Progenitor cell of endocrine pancreas (in vitro differentiated cells): ENCODE measurements around the gene GAB2. TPM values are rescaled to one million over a fixed set of nuclear protein-coding genes. Genes with fewer than 3 reads are reported as not detected.

Source experiments
- DNase-seq: peaks from one replicate; pipeline ENCODE4 v3.0.0; 2021; ENCODE audit warnings: low spot score; ENCODE audit not compliant: unreplicated experiment
- H3K27ac Mint-ChIP-seq: 2 replicates; pipeline ENCODE4 v1.8.0; 2021; ENCODE audit warnings: mild to moderate bottlenecking, moderate library complexity, mixed read lengths
- H3K27me3 Mint-ChIP-seq: 2 replicates; pipeline ENCODE4 v1.8.0; 2021; ENCODE audit warnings: mixed read lengths
- H3K36me3 Mint-ChIP-seq: 2 replicates; pipeline ENCODE4 v1.8.0; 2022; ENCODE audit warnings: mixed read lengths; ENCODE audit not compliant: insufficient read depth
- H3K4me1 Mint-ChIP-seq: 2 replicates; pipeline ENCODE4 v1.8.0; 2021; ENCODE audit warnings: low read depth, mixed read lengths
- H3K4me3 Mint-ChIP-seq: 2 replicates; pipeline ENCODE4 v1.8.0; 2021; ENCODE audit warnings: low read depth, mild to moderate bottlenecking, moderate library complexity, mixed read lengths
- H3K9me3 Mint-ChIP-seq: 2 replicates; pipeline ENCODE4 v1.8.0; 2021; ENCODE audit warnings: low read depth, mixed read lengths
- total RNA-seq: library from RNA; stranded (reverse); gene quantifications from 2 replicates; pipeline ENCODE4 v1.2.1, GENCODE V29; 2021
- TF ChIP-seq, protein P1 (sequence below): fragments of 200-600 bp; sonication (generic); IDR thresholded peaks from one replicate; pipeline ENCODE4 v1.5.0; 2021; ENCODE audit warnings: antibody characterized with exemption, mild to moderate bottlenecking; ENCODE audit not compliant: unreplicated experiment

Gene GAB2
- total RNA-seq, 1 donor from 2014 or later, result 37.6 TPM

DNA sequence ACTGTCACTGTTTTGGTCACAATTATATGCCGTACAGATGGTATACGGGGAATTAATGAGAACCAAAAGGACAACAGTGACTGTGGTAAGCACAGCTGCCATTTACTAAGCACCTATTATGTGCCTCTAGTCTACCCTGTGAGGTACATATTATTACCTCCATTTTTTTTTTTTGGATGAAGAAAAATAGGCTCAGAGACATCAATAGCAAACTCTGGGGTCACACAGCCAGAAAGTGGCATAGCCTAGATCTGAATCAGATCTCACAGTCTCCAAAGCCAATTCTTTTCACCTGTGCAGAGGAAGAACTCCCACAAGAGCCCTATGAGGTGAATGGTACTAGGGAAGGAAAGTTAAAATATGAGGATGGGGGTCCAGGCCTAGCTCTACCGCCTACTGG lies 160.0 kb downstream of the GAB2 start:
- DNase-seq, result no peak
- H3K4me3 Mint-ChIP-seq, result no peak overlapping the region
- peaks cover 1% of the 10 kb centered on the region for H3K36me3 Mint-ChIP-seq
- TF ChIP-seq, protein P1, sequence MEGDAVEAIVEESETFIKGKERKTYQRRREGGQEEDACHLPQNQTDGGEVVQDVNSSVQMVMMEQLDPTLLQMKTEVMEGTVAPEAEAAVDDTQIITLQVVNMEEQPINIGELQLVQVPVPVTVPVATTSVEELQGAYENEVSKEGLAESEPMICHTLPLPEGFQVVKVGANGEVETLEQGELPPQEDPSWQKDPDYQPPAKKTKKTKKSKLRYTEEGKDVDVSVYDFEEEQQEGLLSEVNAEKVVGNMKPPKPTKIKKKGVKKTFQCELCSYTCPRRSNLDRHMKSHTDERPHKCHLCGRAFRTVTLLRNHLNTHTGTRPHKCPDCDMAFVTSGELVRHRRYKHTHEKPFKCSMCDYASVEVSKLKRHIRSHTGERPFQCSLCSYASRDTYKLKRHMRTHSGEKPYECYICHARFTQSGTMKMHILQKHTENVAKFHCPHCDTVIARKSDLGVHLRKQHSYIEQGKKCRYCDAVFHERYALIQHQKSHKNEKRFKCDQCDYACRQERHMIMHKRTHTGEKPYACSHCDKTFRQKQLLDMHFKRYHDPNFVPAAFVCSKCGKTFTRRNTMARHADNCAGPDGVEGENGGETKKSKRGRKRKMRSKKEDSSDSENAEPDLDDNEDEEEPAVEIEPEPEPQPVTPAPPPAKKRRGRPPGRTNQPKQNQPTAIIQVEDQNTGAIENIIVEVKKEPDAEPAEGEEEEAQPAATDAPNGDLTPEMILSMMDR, result no peak
- H3K4me1 Mint-ChIP-seq, result peaks cover 4% of the 10 kb centered on the region
- no peak overlapping the region for H3K27ac Mint-ChIP-seq
- H3K9me3 Mint-ChIP-seq, result no peaks in the 10 kb centered on the region
- no peaks in the 10 kb centered on the region for H3K27me3 Mint-ChIP-seq

DNA sequence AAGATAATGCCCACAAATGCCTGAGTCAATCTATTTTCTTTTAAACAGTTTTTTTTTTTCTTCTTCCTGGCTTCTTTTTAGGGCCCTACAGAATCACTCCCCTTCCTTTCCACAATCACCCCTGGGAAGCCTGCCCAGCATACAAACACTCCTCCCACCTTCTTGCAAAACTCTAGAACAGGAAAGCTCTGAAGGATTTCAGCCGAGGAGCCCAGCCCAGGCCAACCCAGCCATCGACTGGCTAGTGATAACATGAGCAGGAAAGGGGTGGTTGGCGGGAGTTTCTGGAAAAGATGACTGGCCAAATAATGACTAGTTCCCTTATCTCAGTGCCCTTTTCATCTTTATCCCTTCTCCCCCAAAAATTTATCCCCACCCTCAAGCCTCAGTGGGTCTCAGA lies 160.7 kb downstream of the GAB2 start:
- no peak overlapping the region for H3K4me3 Mint-ChIP-seq
- H3K27ac Mint-ChIP-seq, result no peak overlapping the region
- H3K4me1 Mint-ChIP-seq, result peaks cover 6% of the 10 kb centered on the region
- no peaks in the 10 kb centered on the region for H3K27me3 Mint-ChIP-seq
- H3K9me3 Mint-ChIP-seq, result no peaks in the 10 kb centered on the region
- no peak for DNase-seq
- TF ChIP-seq, protein P1, result no peak
- H3K36me3 Mint-ChIP-seq, result peaks cover 1% of the 10 kb centered on the region

GRCh38 chr11:78255919-78256318 lies 161.7 kb downstream of the GAB2 start:
- Mint-ChIP-seq H3K4me1 (peaks cover 8% of the 10 kb centered on the region), H3K9me3 (no peaks in the 10 kb centered on the region), H3K36me3 (peaks cover 1% of the 10 kb centered on the region), H3K4me3 (no peak overlapping the region), H3K27ac (no peak overlapping the region), H3K27me3 (no peaks in the 10 kb centered on the region)
- TF ChIP-seq, protein P1, result no peak
- DNase-seq, result no peak

DNA sequence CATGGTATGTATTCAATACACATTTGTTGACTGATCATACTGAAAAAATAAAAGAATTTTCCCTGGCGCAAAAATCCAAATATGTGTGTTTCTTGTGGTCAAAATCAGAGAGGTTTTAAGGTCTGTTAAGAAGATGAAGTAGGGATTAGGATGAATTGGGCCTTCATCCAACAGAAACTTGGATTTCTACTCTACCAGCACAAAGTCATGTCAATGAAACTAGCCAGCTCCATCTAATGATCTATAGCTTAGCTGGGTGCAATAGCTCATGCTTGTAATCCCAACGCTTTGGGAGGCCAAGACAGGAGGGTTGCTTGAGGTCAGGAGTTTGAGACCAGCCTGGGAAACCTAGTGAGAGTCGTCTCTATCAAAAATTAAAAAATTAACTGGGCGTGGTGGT lies 163.4 kb downstream of the GAB2 start:
- H3K36me3 Mint-ChIP-seq, result peaks cover 5% of the 10 kb centered on the region
- no peak for DNase-seq
- no peak overlapping the region for H3K4me3 Mint-ChIP-seq
- no peak overlapping the region for H3K27ac Mint-ChIP-seq
- H3K9me3 Mint-ChIP-seq, result no peaks in the 10 kb centered on the region
- H3K27me3 Mint-ChIP-seq, result no peaks in the 10 kb centered on the region
- TF ChIP-seq, protein P1, result no peak
- H3K4me1 Mint-ChIP-seq, result peaks cover 8% of the 10 kb centered on the region

DNA sequence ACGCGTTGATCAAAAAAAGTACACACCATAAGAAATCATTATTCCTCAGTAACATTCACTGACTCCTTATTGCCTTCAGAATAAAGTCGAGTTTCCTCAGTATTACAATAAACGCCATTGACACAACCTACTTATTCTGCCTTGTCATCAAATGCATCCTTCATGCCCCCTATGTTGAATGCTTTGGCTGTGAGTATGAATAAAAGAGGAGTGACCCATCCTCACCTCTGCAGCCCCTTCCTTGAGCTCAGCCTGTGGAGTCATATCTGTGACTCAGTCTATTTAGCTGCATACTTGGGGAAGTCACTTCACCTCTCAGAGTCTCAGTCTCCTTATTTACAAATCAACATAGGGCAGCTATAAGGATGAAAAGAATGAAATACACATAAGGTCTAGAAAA lies 163.8 kb downstream of the GAB2 start:
- DNase-seq, result no peak
- H3K4me1 Mint-ChIP-seq, result peaks cover 8% of the 10 kb centered on the region
- TF ChIP-seq, protein P1, result no peak
- H3K27me3 Mint-ChIP-seq, result no peaks in the 10 kb centered on the region
- H3K27ac Mint-ChIP-seq, result no peak overlapping the region
- no peaks in the 10 kb centered on the region for H3K9me3 Mint-ChIP-seq
- no peak overlapping the region for H3K4me3 Mint-ChIP-seq
- H3K36me3 Mint-ChIP-seq, result peaks cover 6% of the 10 kb centered on the region
